Upper lobe of left lung (tissue), 4 donors: ENCODE data around the gene CEACAM19.

Experiments
- CTCF ChIP-seq, 6 experiments: fragments of 450-650 bp in 4 of 6; fragments of 200-600 bp in 2 of 6; sonication (generic) in 2 of 6; IDR thresholded peaks; one replicate each; pipeline ENCODE4 v1.5.1; 2016 to 2019; ENCODE audit warnings: antibody characterized with exemption in 6 of 6
- EP300 ChIP-seq, 4 donors: sonication (generic); formaldehyde crosslinking; IDR thresholded peaks; one replicate each; pipeline ENCODE4 v1.5.1; 2017; ENCODE audit warnings: antibody characterized with exemption in 4 of 4, control low read depth in 2 of 4
- POLR2A ChIP-seq, 4 donors: fragments of 450-650 bp; IDR thresholded peaks; one replicate each; pipeline ENCODE4 v1.5.1; 2016 to 2017; ENCODE audit warnings: antibody characterized with exemption in 4 of 4, mild to moderate bottlenecking in 2 of 4

- TF ChIP-seq CTCF (IDR thresholded peaks at IDR 0.05) (no peak), EP300 (IDR thresholded peaks at IDR 0.05) (no peak), POLR2A (IDR thresholded peaks at IDR 0.05) (no peak)
Observed at GRCh38 chr19:44700547-44700946, 29.3 kb downstream of the CEACAM19 start.
